NCI-H146 (cell line): ENCODE results near the gene ARL15.
"Not testable (repeated sequence)": the region's sequence is repeated elsewhere in the genome, so short reads cannot be mapped to it uniquely, and the experiment has no call there.

Experiments used
- DNase-seq: peaks from one replicate; lab custom pipeline; 2025; lab: John Stamatoyannopoulos, UW

Gene ARL15

GRCh38 chr5:53982319-53982718, 328.1 kb downstream of the ARL15 start:
- not testable (repeated sequence) for DNase-seq

GRCh38 chr5:53980061-53980460, 330.3 kb downstream of the ARL15 start:
- no peak for DNase-seq

GRCh38 chr5:53974021-53974420, 336.4 kb downstream of the ARL15 start:
- DNase-seq: no peak

- no peak for DNase-seq
Measured at GRCh38 chr5:53972314-53972713, 338.1 kb downstream of the ARL15 start.

- no peak for DNase-seq
Measured at GRCh38 chr5:53971551-53971950, 338.8 kb downstream of the ARL15 start.

- DNase-seq: no peak
Measured at GRCh38 chr5:53971131-53971530, 339.2 kb downstream of the ARL15 start.

GRCh38 chr5:53970475-53970874, 339.9 kb downstream of the ARL15 start:
- DNase-seq: no peak

GRCh38 chr5:53969176-53969730, 341.1 kb downstream of the ARL15 start:
- no peak for DNase-seq

- DNase-seq: no peak
Measured at GRCh38 chr5:53965459-53965858, 344.9 kb downstream of the ARL15 start.

- DNase-seq: peak; percentile 1
Measured at GRCh38 chr5:53963958-53964357, 346.4 kb downstream of the ARL15 start.

GRCh38 chr5:53962306-53962705, 348.1 kb downstream of the ARL15 start:
- no peak for DNase-seq

- DNase-seq: no peak
Measured at GRCh38 chr5:53956632-53957031, 353.7 kb downstream of the ARL15 start.

GRCh38 chr5:53956196-53956595, 354.2 kb downstream of the ARL15 start:
- DNase-seq: no peak

- no peak for DNase-seq
Measured at GRCh38 chr5:53950621-53951020, 359.8 kb downstream of the ARL15 start.

- no peak for DNase-seq
Measured at GRCh38 chr5:53948598-53948997, 361.8 kb downstream of the ARL15 start.

- DNase-seq: no peak
Measured at GRCh38 chr5:53946405-53947100, 363.8 kb downstream of the ARL15 start.

GRCh38 chr5:53944981-53945380, 365.4 kb downstream of the ARL15 start:
- no peak for DNase-seq

GRCh38 chr5:53943938-53944337, 366.4 kb downstream of the ARL15 start:
- DNase-seq: no peak

- DNase-seq: no peak
Measured at GRCh38 chr5:53942724-53943123, 367.6 kb downstream of the ARL15 start.

GRCh38 chr5:53940921-53941320, 369.5 kb downstream of the ARL15 start:
- DNase-seq: no peak

GRCh38 chr5:53937467-53937866, 372.9 kb downstream of the ARL15 start:
- DNase-seq: no peak

GRCh38 chr5:53936481-53937352, 373.7 kb downstream of the ARL15 start:
- no peak for DNase-seq
